GM23338 (cell line): ENCODE data around the gene MPL. TPM values are rescaled to one million over a fixed set of nuclear protein-coding genes. Genes with fewer than 3 reads are reported as not detected.

Experiments
- ATAC-seq: fragments of 200-7000 bp; cut with Tn5 transposase; 3 replicates; pipeline ENCODE4 v1.9.1; 2020
- DNase-seq: peaks from one replicate; pipeline ENCODE4 v3.0.0-alpha.2; 2015; ENCODE audit warnings: low spot score
- H2AFZ ChIP-seq: fragments of 200-600 bp; sonication (generic); 2 replicates; pipeline ENCODE4 v1.8.0; 2016; ENCODE audit warnings: antibody characterized with exemption, mild to moderate bottlenecking, moderate library complexity
- H3F3A ChIP-seq: fragments of 200-600 bp; sonication (generic); replicated peaks from 2 replicates; pipeline ENCODE4 v1.8.0; 2017; ENCODE audit warnings: antibody characterized with exemption, mixed run types, low read depth
- H3K27ac ChIP-seq: fragments of 200-600 bp; sonication (generic); 2 replicates; pipeline ENCODE4 v1.6.1; 2016; ENCODE audit warnings: low read depth
- H3K27me3 ChIP-seq: fragments of 200-600 bp; sonication (generic); 2 replicates; pipeline ENCODE4 v1.8.0; 2016; ENCODE audit warnings: mild to moderate bottlenecking, mixed run types, moderate library complexity; ENCODE audit not compliant: insufficient read depth
- H3K36me3 ChIP-seq: fragments of 200-600 bp; sonication (generic); 2 replicates; pipeline ENCODE4 v1.8.0; 2016; ENCODE audit warnings: mild to moderate bottlenecking; ENCODE audit not compliant: insufficient read depth
- H3K4me1 ChIP-seq: fragments of 200-600 bp; sonication (generic); 2 replicates; pipeline ENCODE4 v1.8.0; 2016; ENCODE audit warnings: mild to moderate bottlenecking, moderate library complexity; ENCODE audit not compliant: insufficient read depth
- H3K4me2 ChIP-seq: fragments of 200-600 bp; sonication (generic); 2 replicates; pipeline ENCODE4 v1.7.1; 2017; ENCODE audit warnings: mixed run types
- H3K4me3 ChIP-seq: fragments of 200-600 bp; sonication (generic); 2 replicates; pipeline ENCODE4 v1.6.1; 2016; ENCODE audit warnings: mixed run types
- H3K79me2 ChIP-seq: fragments of 200-600 bp; sonication (generic); replicated peaks from 2 replicates; pipeline ENCODE4 v1.8.0; 2017; ENCODE audit warnings: mild to moderate bottlenecking; ENCODE audit not compliant: insufficient read depth
- H3K9me2 ChIP-seq: fragments of 200-600 bp; sonication (generic); 2 replicates; pipeline ENCODE4 v1.8.0; 2017; ENCODE audit not compliant: insufficient read depth
- H4K20me1 ChIP-seq: fragments of 200-600 bp; sonication (generic); replicated peaks from 2 replicates; pipeline ENCODE4 v1.8.0; 2017; ENCODE audit warnings: mild to moderate bottlenecking; ENCODE audit not compliant: insufficient read depth
- H3K27ac Mint-ChIP-seq: 2 replicates; pipeline ENCODE4 v1.8.0; 2020; ENCODE audit warnings: inconsistent platforms, mild to moderate bottlenecking, moderate library complexity, mixed read lengths
- H3K27me3 Mint-ChIP-seq: 3 replicates; pipeline ENCODE4 v1.8.0; 2022; ENCODE audit warnings: low read depth, mild to moderate bottlenecking, moderate library complexity, mixed read lengths, inconsistent platforms; ENCODE audit not compliant: insufficient read depth, poor library complexity
- H3K36me3 Mint-ChIP-seq: 3 replicates; pipeline ENCODE4 v1.8.0; 2021; ENCODE audit warnings: low read depth, mild to moderate bottlenecking, inconsistent platforms, moderate library complexity, mixed read lengths
- H3K4me1 Mint-ChIP-seq: 3 replicates; pipeline ENCODE4 v1.8.0; 2020; ENCODE audit warnings: mild to moderate bottlenecking, inconsistent platforms, mixed read lengths
- H3K4me3 Mint-ChIP-seq: 3 replicates; pipeline ENCODE4 v1.8.0; 2021; ENCODE audit warnings: moderate library complexity, mild to moderate bottlenecking, inconsistent platforms, mixed read lengths
- H3K9me3 Mint-ChIP-seq: 3 replicates; pipeline ENCODE4 v1.8.0; 2020; ENCODE audit warnings: moderate library complexity, mild to moderate bottlenecking, inconsistent platforms, mixed read lengths
- CREB1 ChIP-seq: fragments of 250-450 bp; sonication (Bioruptor Pico); IDR thresholded peaks from 2 replicates; pipeline ENCODE4 v1.5.0; 2020; ENCODE audit warnings: low read depth, mild to moderate bottlenecking, moderate library complexity
- ETS1 ChIP-seq: IDR thresholded peaks from 2 replicates; pipeline ENCODE4 v1.6.1; 2016; ENCODE audit warnings: antibody characterized with exemption
- EZH2 ChIP-seq: fragments of 200-600 bp; sonication (generic); IDR thresholded peaks from one replicate; pipeline ENCODE4 v1.8.0; 2017; ENCODE audit warnings: antibody characterized with exemption, mild to moderate bottlenecking, low read depth; ENCODE audit not compliant: unreplicated experiment
- EZH2phosphoT487 ChIP-seq: fragments of 200-600 bp; sonication (generic); IDR thresholded peaks from one replicate; pipeline ENCODE4 v1.8.1; 2018; ENCODE audit warnings: antibody characterized with exemption; ENCODE audit not compliant: unreplicated experiment
- ZNF331 ChIP-seq: fragments of 250-450 bp; sonication (Bioruptor Pico); IDR thresholded peaks from 2 replicates; pipeline ENCODE4 v1.5.0; 2020; ENCODE audit warnings: low read depth, mild to moderate bottlenecking, moderate library complexity
- ZNF462 ChIP-seq: fragments of 250-450 bp; sonication (Bioruptor Pico); IDR thresholded peaks from 2 replicates; pipeline ENCODE4 v1.5.0; 2020; ENCODE audit warnings: mild to moderate bottlenecking, moderate library complexity
- polyA plus RNA-seq: library from polyadenylated mRNA; unstranded; fragments of >200 nt; fragmentation: Nextera tagmentation; extraction: Ambion mirVana; gene quantifications from 2 replicates; pipeline ENCODE4 v1.2.1, GENCODE V29; 2016
- total RNA-seq: library from RNA; depleted of rRNA; stranded (reverse); fragments of >200 nt; shearing (Covaris generic); gene quantifications from 2 replicates; pipeline ENCODE4 v1.2.3, GENCODE V29; 2014
- TF ChIP-seq, protein P1 (sequence below), 2 experiments: fragments of 200-600 bp in 1 of 2; sonication (generic) in 1 of 2; conservative IDR thresholded peaks; 2 replicates each; pipeline versions ENCODE4 v1.5.1 to v1.6.1; 2016 to 2017; ENCODE audit warnings: antibody characterized with exemption in 2 of 2, low read depth in 2 of 2, mild to moderate bottlenecking in 2 of 2, moderate library complexity in 1 of 2
- TF ChIP-seq, protein P2 (sequence below): IDR thresholded peaks from one replicate; pipeline ENCODE4 v1.6.1; 2018; ENCODE audit warnings: antibody characterized with exemption; ENCODE audit not compliant: unreplicated experiment

Gene MPL
- total and polyA plus RNA-seq, 2 experiments from 2014 or later, result not detected

- TF ChIP-seq, protein P1, sequence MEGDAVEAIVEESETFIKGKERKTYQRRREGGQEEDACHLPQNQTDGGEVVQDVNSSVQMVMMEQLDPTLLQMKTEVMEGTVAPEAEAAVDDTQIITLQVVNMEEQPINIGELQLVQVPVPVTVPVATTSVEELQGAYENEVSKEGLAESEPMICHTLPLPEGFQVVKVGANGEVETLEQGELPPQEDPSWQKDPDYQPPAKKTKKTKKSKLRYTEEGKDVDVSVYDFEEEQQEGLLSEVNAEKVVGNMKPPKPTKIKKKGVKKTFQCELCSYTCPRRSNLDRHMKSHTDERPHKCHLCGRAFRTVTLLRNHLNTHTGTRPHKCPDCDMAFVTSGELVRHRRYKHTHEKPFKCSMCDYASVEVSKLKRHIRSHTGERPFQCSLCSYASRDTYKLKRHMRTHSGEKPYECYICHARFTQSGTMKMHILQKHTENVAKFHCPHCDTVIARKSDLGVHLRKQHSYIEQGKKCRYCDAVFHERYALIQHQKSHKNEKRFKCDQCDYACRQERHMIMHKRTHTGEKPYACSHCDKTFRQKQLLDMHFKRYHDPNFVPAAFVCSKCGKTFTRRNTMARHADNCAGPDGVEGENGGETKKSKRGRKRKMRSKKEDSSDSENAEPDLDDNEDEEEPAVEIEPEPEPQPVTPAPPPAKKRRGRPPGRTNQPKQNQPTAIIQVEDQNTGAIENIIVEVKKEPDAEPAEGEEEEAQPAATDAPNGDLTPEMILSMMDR (conservative IDR thresholded peaks at IDR 0.05; ENCODE audit: low read depth in 2 of 2), result no peak
- no peak for TF ChIP-seq ZNF331 (CRISPR knock-in tag)
Measured at GRCh38 chr1:43322506-43322905, 15.1 kb upstream of the MPL start (continued).

- Histone ChIP-seq H3K4me1 (no peaks in the 10 kb centered on the region; the same call in 1 of the 2 replicates), H3K79me2 (no peaks in the 10 kb centered on the region), H4K20me1 (no peaks in the 10 kb centered on the region), H3K27me3 (no peaks in the 10 kb centered on the region), H2AFZ (no peak overlapping the region), H3F3A (no peaks in the 10 kb centered on the region), H3K27ac (no peak overlapping the region), H3K4me2 (no peak overlapping the region), H3K9me2 (peaks cover 5% of the 10 kb centered on the region; the same call in 1 of the 2 replicates), H3K4me3 (no peak overlapping the region), H3K36me3 (0 out of 2 replicates have a peak, but pooled peaks cover 3% of the 10 kb centered on the region)
- ATAC-seq (no peak), DNase-seq (no peak)
- H3K4me3 Mint-ChIP-seq, result no peak overlapping the region
- H3K4me1 Mint-ChIP-seq, result peaks cover 5% of the 10 kb centered on the region; the same call in 2 of the 3 replicates
- peaks cover 26% of the 10 kb centered on the region for H3K9me3 Mint-ChIP-seq
- no peak overlapping the region for H3K27ac Mint-ChIP-seq
- TF ChIP-seq CREB1 (CRISPR knock-in tag) (no peak), EZH2 (no peak), ZNF331 (CRISPR knock-in tag) (no peak), EZH2phosphoT487 (no peak), ETS1 (no peak), ZNF462 (no peak)
- TF ChIP-seq, protein P2, sequence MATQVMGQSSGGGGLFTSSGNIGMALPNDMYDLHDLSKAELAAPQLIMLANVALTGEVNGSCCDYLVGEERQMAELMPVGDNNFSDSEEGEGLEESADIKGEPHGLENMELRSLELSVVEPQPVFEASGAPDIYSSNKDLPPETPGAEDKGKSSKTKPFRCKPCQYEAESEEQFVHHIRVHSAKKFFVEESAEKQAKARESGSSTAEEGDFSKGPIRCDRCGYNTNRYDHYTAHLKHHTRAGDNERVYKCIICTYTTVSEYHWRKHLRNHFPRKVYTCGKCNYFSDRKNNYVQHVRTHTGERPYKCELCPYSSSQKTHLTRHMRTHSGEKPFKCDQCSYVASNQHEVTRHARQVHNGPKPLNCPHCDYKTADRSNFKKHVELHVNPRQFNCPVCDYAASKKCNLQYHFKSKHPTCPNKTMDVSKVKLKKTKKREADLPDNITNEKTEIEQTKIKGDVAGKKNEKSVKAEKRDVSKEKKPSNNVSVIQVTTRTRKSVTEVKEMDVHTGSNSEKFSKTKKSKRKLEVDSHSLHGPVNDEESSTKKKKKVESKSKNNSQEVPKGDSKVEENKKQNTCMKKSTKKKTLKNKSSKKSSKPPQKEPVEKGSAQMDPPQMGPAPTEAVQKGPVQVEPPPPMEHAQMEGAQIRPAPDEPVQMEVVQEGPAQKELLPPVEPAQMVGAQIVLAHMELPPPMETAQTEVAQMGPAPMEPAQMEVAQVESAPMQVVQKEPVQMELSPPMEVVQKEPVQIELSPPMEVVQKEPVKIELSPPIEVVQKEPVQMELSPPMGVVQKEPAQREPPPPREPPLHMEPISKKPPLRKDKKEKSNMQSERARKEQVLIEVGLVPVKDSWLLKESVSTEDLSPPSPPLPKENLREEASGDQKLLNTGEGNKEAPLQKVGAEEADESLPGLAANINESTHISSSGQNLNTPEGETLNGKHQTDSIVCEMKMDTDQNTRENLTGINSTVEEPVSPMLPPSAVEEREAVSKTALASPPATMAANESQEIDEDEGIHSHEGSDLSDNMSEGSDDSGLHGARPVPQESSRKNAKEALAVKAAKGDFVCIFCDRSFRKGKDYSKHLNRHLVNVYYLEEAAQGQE, result no peak
- TF ChIP-seq, protein P1 (conservative IDR thresholded peaks at IDR 0.05; ENCODE audit: low read depth in 2 of 2), result no peak
- no peaks in the 10 kb centered on the region; the same call in 2 of the 3 replicates for H3K36me3 Mint-ChIP-seq
- H3K27me3 Mint-ChIP-seq, result peaks cover 12% of the 10 kb centered on the region
Measured at GRCh38 chr1:43324810-43325209, 12.8 kb upstream of the MPL start.
